K562 (cell line): ENCODE data around the gene AQP6. TPM values are rescaled to one million over a fixed set of nuclear protein-coding genes. Genes with fewer than 3 reads are reported as not detected.

ENCODE experiments used
- ATF6 ChIP-seq: sonication (generic); formaldehyde crosslinking; IDR thresholded peaks from 2 replicates; pipeline ENCODE4 v1.4.0; 2020; ENCODE audit warnings: mild to moderate bottlenecking, missing genetic modification reagents
- CBX1 ChIP-seq: sonication (generic); IDR thresholded peaks from 2 replicates; pipeline ENCODE4 v1.6.1; 2016; ENCODE audit warnings: antibody characterized with exemption, low read depth, mild to moderate bottlenecking
- CBX2 ChIP-seq: fragments of 200-600 bp; sonication (generic); IDR thresholded peaks from one replicate; pipeline ENCODE4 v1.6.1; 2012; ENCODE audit warnings: mild to moderate bottlenecking, low read length, inconsistent platforms; ENCODE audit not compliant: insufficient read depth, poor library complexity, severe bottlenecking
- E2F6 ChIP-seq, 2 experiments: IDR thresholded peaks; 2 replicates each; pipeline ENCODE4 v1.6.1; 2011; ENCODE audit warnings: borderline replicate concordance in 1 of 2, control low read depth in 1 of 2, low read depth in 1 of 2, low read length in 1 of 2, mild to moderate bottlenecking in 1 of 2, mixed read lengths in 1 of 2, moderate library complexity in 1 of 2; ENCODE audit not compliant: insufficient read depth in 1 of 2, insufficient read length in 1 of 2, poor library complexity in 1 of 2, severe bottlenecking in 1 of 2; ENCODE audit errors: extremely low read depth in 1 of 2
- EGR1 ChIP-seq: fragments of 450-650 bp; conservative IDR thresholded peaks from 2 replicates; pipeline ENCODE4 v1.6.1; 2017; ENCODE audit warnings: mild to moderate bottlenecking
- GABPA ChIP-seq: fragments of 200-800 bp; sonication (Bioruptor generic); conservative IDR thresholded peaks from 2 replicates; pipeline ENCODE4 v1.6.1; 2016; ENCODE audit warnings: low read depth, missing genetic modification characterization, missing compliant biosample characterization
- HDAC1 ChIP-seq, 2 experiments: fragments of 450-650 bp; IDR thresholded peaks; 2 replicates each; pipeline ENCODE4 v1.6.1; 2016 to 2017; ENCODE audit warnings: inconsistent platforms in 1 of 2, mild to moderate bottlenecking in 1 of 2, moderate library complexity in 1 of 2
- ID3 ChIP-seq, 2 experiments: fragments of 250-450 bp in 1 of 2; fragments of 450-650 bp in 1 of 2; sonication (Bioruptor Pico) in 1 of 2; IDR thresholded peaks; 2 replicates each; pipeline versions ENCODE4 v1.6.1 to v1.8.0; 2016 to 2021; ENCODE audit warnings: mild to moderate bottlenecking in 2 of 2, moderate library complexity in 2 of 2, missing compliant biosample characterization in 1 of 2, missing genetic modification characterization in 1 of 2
- MCM7 ChIP-seq, 2 experiments: fragments of 450-650 bp; IDR thresholded peaks; 2 replicates each; pipeline ENCODE4 v1.6.1; 2016 to 2018
- NCOA4 ChIP-seq: fragments of 450-650 bp; IDR thresholded peaks from 2 replicates; pipeline ENCODE4 v1.6.1; 2018; ENCODE audit warnings: mild to moderate bottlenecking; ENCODE audit not compliant: partially characterized antibody
- NONO ChIP-seq, 2 experiments: fragments of 200-400 bp in 1 of 2; fragments of 450-650 bp in 1 of 2; formaldehyde crosslinking in 1 of 2; IDR thresholded peaks; 2 replicates each; pipeline ENCODE4 v1.6.1; 2017; ENCODE audit warnings: low read depth in 2 of 2, mild to moderate bottlenecking in 2 of 2, moderate library complexity in 2 of 2, low read length in 1 of 2
- PRDM10 ChIP-seq: fragments of 450-650 bp; IDR thresholded peaks from 2 replicates; pipeline ENCODE4 v1.6.1; 2018; ENCODE audit not compliant: partially characterized antibody
- RAD51 ChIP-seq: fragments of 450-650 bp; IDR thresholded peaks from 2 replicates; pipeline ENCODE4 v1.7.1; 2016; ENCODE audit warnings: low read depth, mild to moderate bottlenecking, borderline replicate concordance
- RBM22 ChIP-seq: fragments of 200-400 bp; formaldehyde crosslinking; IDR thresholded peaks from 2 replicates; pipeline ENCODE4 v1.6.1; 2018; ENCODE audit warnings: low read length, low read depth; ENCODE audit not compliant: poor library complexity, severe bottlenecking
- RNF2 ChIP-seq: sonication (generic); IDR thresholded peaks from 2 replicates; pipeline ENCODE4 v1.6.1; 2016
- SIN3A ChIP-seq, 2 experiments: fragments of 150-350 bp in 1 of 2; IDR thresholded peaks; 2 replicates each; pipeline ENCODE4 v1.6.1; 2011 to 2016; ENCODE audit warnings: borderline replicate concordance in 2 of 2, low read depth in 2 of 2, low read length in 2 of 2, mild to moderate bottlenecking in 2 of 2, moderate library complexity in 2 of 2; ENCODE audit not compliant: control insufficient read depth in 1 of 2
- TBL1XR1 ChIP-seq, 2 experiments: IDR thresholded peaks; 2 replicates each; pipeline ENCODE4 v1.6.1; 2012; ENCODE audit warnings: improper control_type of control experiment in 2 of 2, low read length in 2 of 2, mild to moderate bottlenecking in 1 of 2
- ZNF174 ChIP-seq: fragments of 250-450 bp; sonication (Bioruptor Pico); IDR thresholded peaks from 2 replicates; pipeline ENCODE4 v1.4.0; 2020; ENCODE audit warnings: mild to moderate bottlenecking
- ZNF699 ChIP-seq: fragments of 250-450 bp; sonication (Bioruptor Pico); IDR thresholded peaks from 2 replicates; pipeline ENCODE4 v1.8.0; 2021; ENCODE audit warnings: mild to moderate bottlenecking, moderate library complexity; ENCODE audit not compliant: insufficient replicate concordance
- ZNF785 ChIP-seq: fragments of 250-450 bp; sonication (Bioruptor Pico); IDR thresholded peaks from 2 replicates; pipeline ENCODE4 v1.4.0; 2020; ENCODE audit warnings: mild to moderate bottlenecking
- polyA plus RNA-seq, 8 experiments: library from polyadenylated mRNA; depleted of rRNA in 4 of 8; stranded (reverse) in 5 of 8; unstranded in 3 of 8; fragments of >200 nt; fragmentation: Nextera tagmentation in 2 of 8; fragmentation: Illumina TruSeq in 1 of 8; extraction: Ambion mirVana in 2 of 8; extraction: Trizol in 1 of 8; gene quantifications; 2 replicates each; pipeline versions ENCODE4 v1.2.1 to v1.2.3, GENCODE V29; 2011 to 2014; ENCODE audit warnings: inconsistent platforms in 1 of 8, missing spikeins in 1 of 8
- total RNA-seq, 7 experiments: library from RNA; depleted of rRNA in 6 of 7; stranded (reverse); fragments of >200 nt in 6 of 7; fragmentation: Illumina TruSeq in 2 of 7; extraction: Trizol in 2 of 7; gene quantifications; 2 replicates each; pipeline versions ENCODE4 v1.2.1 to v1.2.3, GENCODE V29; 2011 to 2021; ENCODE audit warnings: low replicate concordance in 1 of 7

The AQP6 gene
- total and polyA plus RNA-seq, 9 of the 15 experiments (the other 6 are each of a cell fraction or from before 2014, with no cell fraction given), result 0.05 to 0.12 TPM; not detected in 7

GRCh38 chr12:49945394-49946080 lies 27.2 kb upstream of the AQP6 start (continued):
- no peak for TF ChIP-seq ATF6 (CRISPR knock-in tag)
- no peak for TF ChIP-seq ZNF174 (CRISPR knock-in tag)
- TF ChIP-seq RAD51, result no peak
- TF ChIP-seq HDAC1 (IDR thresholded peaks at IDR 0.05), result no peak
- TF ChIP-seq NCOA4, result no peak
- TF ChIP-seq ZNF785, result no peak
- TF ChIP-seq ZNF699 (CRISPR knock-in tag), result no peak
- TF ChIP-seq RBM22, result no peak
- no peak for TF ChIP-seq MCM7 (IDR thresholded peaks at IDR 0.05)
- TF ChIP-seq E2F6 (IDR thresholded peaks at IDR 0.05; ENCODE audit: borderline replicate concordance in 1 of 2, extremely low read depth in 1 of 2, insufficient read depth in 1 of 2, insufficient read length in 1 of 2, low read depth in 1 of 2, low read length in 1 of 2, poor library complexity in 1 of 2, severe bottlenecking in 1 of 2), result peak in 1 of 2 experiments; percentile 71
- TF ChIP-seq ID3 (CRISPR knock-in tag; IDR thresholded peaks at IDR 0.05), result no peak
- no peak for TF ChIP-seq ID3 (tag; IDR thresholded peaks at IDR 0.05)
- no peak for TF ChIP-seq CBX2
- no peak for TF ChIP-seq PRDM10
- no peak for TF ChIP-seq SIN3A (IDR thresholded peaks at IDR 0.05; ENCODE audit: borderline replicate concordance in 2 of 2, control insufficient read depth in 1 of 2, low read depth in 2 of 2, low read length in 2 of 2)
- no peak for TF ChIP-seq GABPA (tag)
- no peak for TF ChIP-seq NONO (IDR thresholded peaks at IDR 0.05; ENCODE audit: low read depth in 2 of 2, low read length in 1 of 2)
- TF ChIP-seq EGR1, result no peak
- 0 out of 4 replicates have a peak, but pooled peaks of 1 of the 2 experiments have one; percentile 24 for TF ChIP-seq TBL1XR1 (IDR thresholded peaks at IDR 0.05; ENCODE audit: low read length in 2 of 2)
- no peak for TF ChIP-seq CBX1
- no peak for TF ChIP-seq RNF2
